TTC549 (cell line): Measurements from ENCODE around the gene KCTD20.
"Not testable (repeated sequence)": the region's sequence is repeated elsewhere in the genome, so short reads cannot be mapped to it uniquely, and the experiment has no call there.

ENCODE experiments used
- FAIRE-seq: peaks from 2 replicates; lab custom pipeline; 2012; peaks lifted over from hg19 to GRCh38; lab: Jason Lieb, UNC

The KCTD20 gene

GRCh38 chr6:36444470-36444869 is 1.7 kb downstream of the KCTD20 start:
- FAIRE-seq: no peak

GRCh38 chr6:36445621-36446020 is 2.8 kb downstream of the KCTD20 start:
- no peak for FAIRE-seq

DNA sequence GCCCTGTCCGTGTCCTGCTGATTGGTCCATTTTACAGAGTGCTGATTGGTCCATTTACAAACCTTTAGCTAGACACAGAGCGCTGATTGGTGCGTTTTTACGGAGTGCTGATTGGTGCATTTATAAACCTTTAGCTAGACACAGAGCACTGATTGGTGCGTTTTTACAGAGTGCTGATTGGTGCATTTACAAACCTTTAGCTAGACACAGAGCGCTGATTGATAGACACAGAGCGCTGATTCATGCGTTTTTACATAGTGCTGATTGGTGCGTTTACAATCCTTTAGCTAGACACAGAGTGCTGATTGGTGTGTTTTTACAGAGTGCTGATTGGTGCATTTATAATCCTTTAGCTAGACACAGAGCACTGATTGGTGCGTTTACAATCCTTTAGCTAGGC is 6.4 kb downstream of the KCTD20 start:
- not testable (repeated sequence) for FAIRE-seq

- FAIRE-seq: not testable (repeated sequence)
Measured at GRCh38 chr6:36452897-36453296, 10.1 kb downstream of the KCTD20 start.

DNA sequence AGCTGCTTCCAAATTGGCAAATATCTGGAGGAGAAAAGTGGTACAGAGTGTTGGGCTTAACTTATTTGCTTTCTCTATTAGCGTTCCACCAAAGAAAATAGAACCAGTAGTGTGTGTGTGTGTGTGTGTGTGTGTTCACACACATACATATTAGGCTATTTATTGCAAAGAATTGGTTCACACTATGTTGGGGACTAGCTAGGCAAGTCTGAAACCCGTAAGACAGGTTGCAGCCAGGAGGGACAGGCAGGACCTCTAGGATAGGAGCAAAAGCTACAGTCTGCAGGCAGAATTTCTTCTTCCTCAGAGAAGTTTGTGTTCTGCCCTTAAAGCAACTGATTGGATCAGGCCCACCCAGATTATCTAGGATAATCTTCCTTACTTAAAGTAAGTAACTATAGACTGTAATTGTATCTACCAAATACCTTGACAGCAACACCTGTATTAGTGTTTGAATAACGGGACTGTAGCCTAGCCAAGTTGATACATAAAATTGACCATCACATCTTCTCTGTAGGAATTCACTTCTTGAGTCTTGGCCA is 12.8 kb downstream of the KCTD20 start:
- no peak for FAIRE-seq

- no peak for FAIRE-seq
Measured at GRCh38 chr6:36459501-36459900, 16.7 kb downstream of the KCTD20 start.

- FAIRE-seq: peak; percentile 42
Measured at GRCh38 chr6:36460916-36461315, 18.1 kb downstream of the KCTD20 start.

DNA sequence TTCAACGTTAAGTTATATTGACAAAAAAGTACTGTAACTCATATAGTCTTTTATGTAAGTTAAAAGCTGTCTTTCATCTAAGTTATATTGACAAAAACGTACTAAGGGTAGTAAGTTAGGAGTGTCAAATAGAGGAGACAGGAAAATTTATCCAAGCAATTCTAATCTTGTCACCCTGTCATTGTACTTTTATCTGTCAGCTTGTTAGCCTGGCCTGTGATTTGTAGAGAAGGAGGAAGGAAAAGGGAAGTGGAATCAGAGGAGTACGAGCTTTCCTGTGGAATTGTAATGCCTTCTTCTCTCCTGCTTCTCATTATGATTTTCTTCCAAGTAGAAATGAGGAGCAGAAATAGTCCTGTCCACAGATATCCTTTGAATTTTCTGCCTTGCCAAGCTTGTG is 18.8 kb downstream of the KCTD20 start:
- no peak for FAIRE-seq

DNA sequence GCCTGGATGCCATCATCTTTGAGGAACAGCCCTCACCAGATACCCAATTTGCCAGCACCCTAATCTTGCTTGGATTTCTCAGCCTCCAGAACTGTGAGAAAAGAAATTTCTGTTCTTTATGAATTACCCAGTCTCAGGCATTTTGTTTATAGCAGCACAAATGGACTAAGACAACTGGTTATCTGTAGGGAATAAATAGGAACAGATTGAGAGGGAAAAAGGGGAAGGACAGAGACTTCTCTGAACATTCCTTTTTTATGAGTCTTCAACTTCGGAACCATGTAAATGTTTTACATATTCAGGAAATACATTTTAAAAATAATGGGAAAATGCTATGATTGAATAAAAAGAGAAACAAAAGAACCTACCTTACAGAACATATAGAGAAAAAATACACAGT is 20.9 kb downstream of the KCTD20 start:
- FAIRE-seq: no peak

- no peak for FAIRE-seq
Measured at GRCh38 chr6:36464233-36464632, 21.4 kb downstream of the KCTD20 start.

- no peak for FAIRE-seq
Measured at GRCh38 chr6:36467625-36468024, 24.8 kb downstream of the KCTD20 start.

- no peak for FAIRE-seq
Measured at GRCh38 chr6:36469148-36469661, 26.4 kb downstream of the KCTD20 start.

GRCh38 chr6:36469946-36470345 is 27.1 kb downstream of the KCTD20 start:
- no peak for FAIRE-seq

DNA sequence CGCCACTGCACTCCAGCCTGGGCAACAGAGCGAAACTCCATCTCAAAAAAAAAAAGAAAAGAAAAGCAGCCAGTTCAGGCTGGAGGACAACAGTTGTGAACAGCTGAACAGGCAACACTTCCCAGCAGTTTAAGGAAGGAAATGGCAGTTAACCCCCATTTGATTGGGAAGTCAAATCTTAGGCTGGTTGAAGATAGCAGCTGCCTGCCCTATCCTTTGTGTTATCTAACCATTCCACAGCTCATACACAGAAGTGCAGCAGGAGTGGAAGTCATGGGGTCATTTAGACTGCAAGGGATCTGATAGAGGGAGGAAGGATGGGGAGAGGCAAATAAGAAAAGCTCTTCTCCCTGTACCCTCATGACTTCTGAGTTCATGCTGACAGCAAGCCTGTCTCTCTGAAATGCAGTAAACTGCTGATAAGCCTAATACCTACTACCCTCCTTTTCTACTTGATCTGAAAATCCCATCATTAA is 35.3 kb downstream of the KCTD20 start:
- FAIRE-seq: no peak

GRCh38 chr6:36479256-36479655 is 36.5 kb downstream of the KCTD20 start:
- FAIRE-seq: no peak

GRCh38 chr6:36483326-36483725 is 40.5 kb downstream of the KCTD20 start:
- not testable (repeated sequence) for FAIRE-seq

DNA sequence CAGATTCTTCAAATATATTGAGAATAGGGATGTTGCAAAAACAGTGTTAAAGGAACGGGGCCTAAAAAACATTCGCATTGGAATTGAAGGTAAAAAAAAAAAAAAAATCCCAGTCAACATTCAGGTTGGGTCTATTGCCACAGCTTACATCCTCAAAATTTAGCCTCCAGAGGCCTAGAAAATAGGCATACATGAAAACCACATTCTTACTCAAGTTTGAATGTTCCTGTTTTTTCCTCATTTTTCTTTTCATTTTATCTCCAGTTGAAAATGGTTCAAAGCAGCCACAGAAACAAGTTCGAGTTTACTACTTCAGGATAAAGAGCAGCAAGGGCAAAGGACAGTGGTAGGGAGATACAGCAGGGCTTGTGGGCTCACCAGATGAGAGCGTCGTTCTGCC is 41.9 kb downstream of the KCTD20 start:
- no peak for FAIRE-seq

DNA sequence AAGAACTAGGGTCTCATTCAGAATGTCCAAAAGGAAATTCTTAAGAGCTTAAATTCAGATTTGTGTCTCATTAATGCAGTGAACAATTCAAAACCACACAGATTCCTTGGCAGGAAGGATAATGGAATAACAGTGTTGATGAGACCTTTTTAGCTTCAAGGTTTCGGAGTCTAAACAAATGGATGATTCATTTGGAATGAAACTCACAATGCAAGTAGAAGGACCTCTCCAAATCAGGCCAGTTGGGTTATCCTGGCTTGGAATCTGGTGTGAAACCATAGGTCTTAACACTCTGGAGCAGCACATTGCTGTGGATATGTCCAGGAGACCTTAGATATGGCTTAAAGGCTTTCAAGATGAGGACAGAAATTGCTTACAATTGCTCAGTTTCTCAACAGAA is 44.9 kb downstream of the KCTD20 start:
- FAIRE-seq: no peak

- FAIRE-seq: no peak
Measured at GRCh38 chr6:36488221-36488620, 45.4 kb downstream of the KCTD20 start.

DNA sequence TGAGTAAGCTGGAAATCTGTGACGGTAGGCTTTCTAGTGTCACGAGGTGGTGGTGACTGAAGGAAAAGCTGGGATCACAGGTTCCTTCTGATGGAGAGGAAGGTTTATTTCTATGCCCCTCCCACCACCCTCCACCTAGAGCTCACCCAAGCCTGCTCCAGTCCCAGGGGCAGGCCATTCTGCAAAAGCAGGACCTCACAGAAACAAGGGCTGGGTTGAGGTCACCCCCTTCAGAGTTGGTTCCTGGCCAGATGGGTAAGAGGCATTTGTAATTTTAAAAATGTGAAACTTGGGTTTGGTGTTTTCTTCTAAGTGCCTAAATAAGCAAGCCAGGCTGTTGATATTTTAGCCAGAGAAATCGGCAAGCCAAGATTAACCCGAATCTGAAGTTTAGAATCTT is 46.6 kb downstream of the KCTD20 start:
- no peak for FAIRE-seq

DNA sequence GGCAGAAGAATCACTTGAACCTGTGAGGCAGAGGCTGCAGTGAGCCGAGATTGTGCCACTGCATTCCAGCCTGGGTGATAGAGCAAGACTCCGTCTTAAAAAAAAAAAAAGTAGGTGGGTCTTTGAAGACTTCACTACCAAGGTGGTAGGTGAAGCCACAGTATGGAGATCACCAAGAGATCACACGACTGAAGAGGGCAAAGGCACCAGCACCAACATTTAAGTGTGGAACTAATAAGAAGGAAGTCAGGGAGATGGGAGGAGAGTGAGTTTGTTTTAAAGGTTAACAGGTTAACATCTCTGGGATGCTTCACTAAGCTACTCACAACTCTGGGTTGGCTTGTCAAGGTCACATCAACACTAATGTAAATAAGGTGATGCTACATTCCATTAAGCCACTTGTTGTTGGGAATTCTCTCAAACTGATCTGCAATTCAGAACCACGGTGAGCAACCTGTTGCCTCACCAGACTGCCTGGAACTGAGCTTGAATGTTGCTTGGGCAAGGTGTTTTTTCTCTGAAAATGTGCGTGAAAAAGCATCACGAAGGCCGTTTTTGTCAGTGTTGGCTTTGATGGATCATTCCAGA is 48.7 kb downstream of the KCTD20 start:
- FAIRE-seq: no peak

DNA sequence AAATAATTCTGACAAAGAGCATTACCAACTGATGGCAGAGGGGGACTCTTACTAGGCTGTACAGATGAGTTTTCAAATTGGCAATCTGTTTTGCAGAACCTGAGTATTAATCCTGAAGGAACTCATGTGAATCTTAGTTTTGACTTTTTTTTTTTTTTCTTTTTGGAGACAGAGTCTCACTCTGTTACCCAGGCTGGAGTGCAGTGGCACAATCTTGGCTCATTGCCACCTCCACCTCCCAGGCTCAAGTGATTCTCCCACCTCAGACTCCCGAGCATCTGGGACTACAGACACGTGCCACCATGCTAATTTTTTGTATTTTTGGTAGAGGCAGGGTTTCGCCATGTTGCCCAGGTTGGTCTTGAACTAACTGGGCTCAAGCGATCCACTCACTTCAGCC is 49.3 kb downstream of the KCTD20 start:
- no peak for FAIRE-seq

DNA sequence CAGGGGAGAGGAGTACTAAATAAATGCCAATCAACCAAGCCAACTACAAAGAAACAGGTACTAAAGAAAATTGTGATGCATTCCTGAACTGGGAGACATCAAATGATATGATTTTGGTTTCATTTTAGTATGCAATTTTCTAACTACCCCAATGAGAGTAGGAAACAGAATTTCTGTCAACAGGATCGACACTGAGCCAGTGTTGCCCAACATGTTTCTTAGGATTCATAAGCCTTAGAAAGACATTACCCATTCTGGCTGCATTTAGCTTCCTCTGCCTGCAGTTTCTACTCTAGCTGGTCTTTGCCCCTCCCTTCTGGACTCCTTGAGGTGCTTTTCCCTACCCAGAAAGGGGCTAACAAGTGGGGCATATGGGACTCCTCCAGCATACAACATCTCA is 49.8 kb downstream of the KCTD20 start:
- FAIRE-seq: no peak

GRCh38 chr6:36493319-36493718 is 50.5 kb downstream of the KCTD20 start:
- no peak for FAIRE-seq
